ENCODE data around the gene RIPPLY2. TPM values are rescaled to one million over a fixed set of nuclear protein-coding genes. Genes with fewer than 3 reads are reported as not detected.

RIPPLY2 gene
- polyA plus RNA-seq, 1 of the 3 experiments (the other 2 are of a cell fraction), result 0.33 TPM

GRCh38 chr6:83824388-83824801, 28.8 kb upstream of the RIPPLY2 start (continued):
- TF ChIP-seq EZH2phosphoT487 (IDR thresholded peaks at IDR 0.05; ENCODE audit: borderline replicate concordance, low read depth), result no peak
- TF ChIP-seq TEAD4 (IDR thresholded peaks at IDR 0.05; ENCODE audit: borderline replicate concordance, insufficient read depth), result no peak
- TF ChIP-seq, protein P1, sequence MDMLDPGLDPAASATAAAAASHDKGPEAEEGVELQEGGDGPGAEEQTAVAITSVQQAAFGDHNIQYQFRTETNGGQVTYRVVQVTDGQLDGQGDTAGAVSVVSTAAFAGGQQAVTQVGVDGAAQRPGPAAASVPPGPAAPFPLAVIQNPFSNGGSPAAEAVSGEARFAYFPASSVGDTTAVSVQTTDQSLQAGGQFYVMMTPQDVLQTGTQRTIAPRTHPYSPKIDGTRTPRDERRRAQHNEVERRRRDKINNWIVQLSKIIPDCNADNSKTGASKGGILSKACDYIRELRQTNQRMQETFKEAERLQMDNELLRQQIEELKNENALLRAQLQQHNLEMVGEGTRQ (IDR thresholded peaks at IDR 0.05; ENCODE audit: borderline replicate concordance, low read depth, low read length), result no peak
- TF ChIP-seq SIN3A (IDR thresholded peaks at IDR 0.05; ENCODE audit: borderline replicate concordance, low read depth, low read length), result no peak
- TF ChIP-seq MXI1 (IDR thresholded peaks at IDR 0.05; ENCODE audit: low read depth, low read length), result no peak
- TF ChIP-seq, protein P2, sequence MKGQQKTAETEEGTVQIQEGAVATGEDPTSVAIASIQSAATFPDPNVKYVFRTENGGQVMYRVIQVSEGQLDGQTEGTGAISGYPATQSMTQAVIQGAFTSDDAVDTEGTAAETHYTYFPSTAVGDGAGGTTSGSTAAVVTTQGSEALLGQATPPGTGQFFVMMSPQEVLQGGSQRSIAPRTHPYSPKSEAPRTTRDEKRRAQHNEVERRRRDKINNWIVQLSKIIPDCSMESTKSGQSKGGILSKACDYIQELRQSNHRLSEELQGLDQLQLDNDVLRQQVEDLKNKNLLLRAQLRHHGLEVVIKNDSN (IDR thresholded peaks at IDR 0.05; ENCODE audit: borderline replicate concordance, low read depth), result no peak
- TF ChIP-seq TAF1 (IDR thresholded peaks at IDR 0.05; ENCODE audit: borderline replicate concordance, low read depth, low read length), result no peak
- TF ChIP-seq, protein P3, sequence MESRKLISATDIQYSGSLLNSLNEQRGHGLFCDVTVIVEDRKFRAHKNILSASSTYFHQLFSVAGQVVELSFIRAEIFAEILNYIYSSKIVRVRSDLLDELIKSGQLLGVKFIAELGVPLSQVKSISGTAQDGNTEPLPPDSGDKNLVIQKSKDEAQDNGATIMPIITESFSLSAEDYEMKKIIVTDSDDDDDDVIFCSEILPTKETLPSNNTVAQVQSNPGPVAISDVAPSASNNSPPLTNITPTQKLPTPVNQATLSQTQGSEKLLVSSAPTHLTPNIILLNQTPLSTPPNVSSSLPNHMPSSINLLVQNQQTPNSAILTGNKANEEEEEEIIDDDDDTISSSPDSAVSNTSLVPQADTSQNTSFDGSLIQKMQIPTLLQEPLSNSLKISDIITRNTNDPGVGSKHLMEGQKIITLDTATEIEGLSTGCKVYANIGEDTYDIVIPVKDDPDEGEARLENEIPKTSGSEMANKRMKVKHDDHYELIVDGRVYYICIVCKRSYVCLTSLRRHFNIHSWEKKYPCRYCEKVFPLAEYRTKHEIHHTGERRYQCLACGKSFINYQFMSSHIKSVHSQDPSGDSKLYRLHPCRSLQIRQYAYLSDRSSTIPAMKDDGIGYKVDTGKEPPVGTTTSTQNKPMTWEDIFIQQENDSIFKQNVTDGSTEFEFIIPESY (IDR thresholded peaks at IDR 0.05; ENCODE audit: borderline replicate concordance, low read depth), result no peak

GRCh38 chr6:83824831-83825230, 28.3 kb upstream of the RIPPLY2 start:
- TF ChIP-seq IRF3 (IDR thresholded peaks at IDR 0.05; ENCODE audit: low read depth, low read length), result no peak
- TF ChIP-seq, protein P2 (IDR thresholded peaks at IDR 0.05; ENCODE audit: borderline replicate concordance, low read depth), result no peak
- H3K36me3 ChIP-seq (replicated peaks in 1 of 2; ENCODE audit: control insufficient read depth in 1 of 2, insufficient read depth in 2 of 2, low read length in 1 of 2), result no peaks in the 10 kb centered on the region
- H3K27ac ChIP-seq (ENCODE audit: low read depth in 2 of 2, low read length in 1 of 2), result no peak overlapping the region
- H3K79me2 ChIP-seq (ENCODE audit: insufficient read depth), result no peaks in the 10 kb centered on the region
- no peaks in the 10 kb centered on the region for H3K27me3 ChIP-seq (ENCODE audit: insufficient read depth)
- H3K4me2 ChIP-seq, result no peak overlapping the region
- ChIA-PET CTCF (interaction anchor here (1.0 kb wide), 1 partner anchor 219 kb away, joined by 3 read pairs; no protein-coding TSS in a partner anchor), POLR2A (no interaction called here)
- no peaks in the 10 kb centered on the region for H3F3A ChIP-seq (replicated peaks; ENCODE audit: insufficient read depth)
- H3K9ac ChIP-seq, result no peak overlapping the region
- no peaks in the 10 kb centered on the region for H3K9me3 ChIP-seq
- no peak for DNase-seq
- no peaks in the 10 kb centered on the region for H4K20me1 ChIP-seq (ENCODE audit: insufficient read depth)
- H3K4me1 ChIP-seq (ENCODE audit: control insufficient read depth in 1 of 2, insufficient read depth in 2 of 2, low read depth in 1 of 2, low read length in 1 of 2), result no peaks in the 10 kb centered on the region; a peak in 2 of 4 replicates
- no peak overlapping the region; the same call in 1 of the 2 replicates for H2AFZ ChIP-seq (ENCODE audit: low read depth)
- 0% methylated on average over 2 of the region's 2 CpGs for WGBS (ENCODE audit: low lambda C conversion rate)
- H3K4me3 ChIP-seq (ENCODE audit: low read depth in 2 of 2, low read length in 1 of 2), result no peak overlapping the region
- no peaks in the 10 kb centered on the region for H3K9me2 ChIP-seq
